Neutrophil (primary cell): ENCODE measurements around the gene C1orf198.

ENCODE experiments used
- H3K27ac ChIP-seq: fragments of 200-600 bp; sonication (generic); 2 replicates; pipeline ENCODE4 v1.5.1; 2016; ENCODE audit warnings: mild to moderate bottlenecking, moderate library complexity
- H3K27me3 ChIP-seq: fragments of 200-600 bp; sonication (generic); 2 replicates; pipeline ENCODE4 v1.6.0; 2016; ENCODE audit warnings: mild to moderate bottlenecking
- H3K36me3 ChIP-seq: fragments of 200-600 bp; sonication (generic); 2 replicates; pipeline ENCODE4 v1.5.1; 2017
- H3K4me1 ChIP-seq, 2 experiments: fragments of 200-600 bp in 1 of 2; sonication (generic) in 1 of 2; 1 replicate in 1 of 2; 2 replicates in 1 of 2; pipeline versions ENCODE4 v1.5.1 to v1.6.1; 2013 to 2016; ENCODE audit warnings: low read depth in 1 of 2, low read length in 1 of 2, mild to moderate bottlenecking in 1 of 2, moderate library complexity in 1 of 2; ENCODE audit not compliant: control insufficient read depth in 1 of 2, insufficient read depth in 1 of 2
- H3K4me3 ChIP-seq, 2 experiments: fragments of 200-600 bp in 1 of 2; sonication (generic) in 1 of 2; 1 replicate in 1 of 2; 2 replicates in 1 of 2; pipeline ENCODE4 v1.5.1; 2013 to 2016; ENCODE audit warnings: low read depth in 1 of 2, low read length in 1 of 2, mild to moderate bottlenecking in 1 of 2, moderate library complexity in 1 of 2
- H3K9me3 ChIP-seq: fragments of 200-600 bp; sonication (generic); 2 replicates; pipeline ENCODE4 v1.5.1; 2016
- CTCF ChIP-seq: fragments of 200-600 bp; sonication (generic); IDR thresholded peaks from 2 replicates; pipeline ENCODE4 v1.5.1; 2016; ENCODE audit warnings: antibody characterized with exemption

The C1orf198 gene

GRCh38 chr1:230812568-230812967 lies 55.8 kb downstream of the C1orf198 start:
- TF ChIP-seq CTCF = no peak
- no peaks in the 10 kb centered on the region for H3K4me1 ChIP-seq
- no peaks in the 10 kb centered on the region for H3K9me3 ChIP-seq
- H3K27ac ChIP-seq = no peak overlapping the region
- H3K4me3 ChIP-seq = no peak overlapping the region
- no peaks in the 10 kb centered on the region for H3K36me3 ChIP-seq
- H3K27me3 ChIP-seq = peaks cover 13% of the 10 kb centered on the region

- Histone ChIP-seq H3K4me3 (no peak overlapping the region), H3K27ac (no peak overlapping the region), H3K27me3 (no peaks in the 10 kb centered on the region), H3K4me1 (no peaks in the 10 kb centered on the region), H3K36me3 (no peaks in the 10 kb centered on the region), H3K9me3 (no peaks in the 10 kb centered on the region)
- TF ChIP-seq CTCF = no peak
These were observed 58.9 kb downstream of the C1orf198 start for GRCh38 chr1:230809256-230809990.

GRCh38 chr1:230808281-230808872 lies 59.9 kb downstream of the C1orf198 start:
- Histone ChIP-seq H3K9me3 (no peaks in the 10 kb centered on the region), H3K4me1 (no peaks in the 10 kb centered on the region), H3K4me3 (no peak overlapping the region), H3K36me3 (no peaks in the 10 kb centered on the region), H3K27ac (no peak overlapping the region), H3K27me3 (no peaks in the 10 kb centered on the region)
- no peak for TF ChIP-seq CTCF

- no peak overlapping the region for H3K27ac ChIP-seq
- no peak for TF ChIP-seq CTCF
- no peaks in the 10 kb centered on the region for H3K9me3 ChIP-seq
- H3K4me3 ChIP-seq = no peak overlapping the region
- H3K27me3 ChIP-seq = no peaks in the 10 kb centered on the region
- H3K36me3 ChIP-seq = no peaks in the 10 kb centered on the region
- no peaks in the 10 kb centered on the region for H3K4me1 ChIP-seq
These were observed 60.6 kb downstream of the C1orf198 start for GRCh38 chr1:230807561-230808280.

- no peak for TF ChIP-seq CTCF
- no peaks in the 10 kb centered on the region for H3K9me3 ChIP-seq
- no peak overlapping the region for H3K27ac ChIP-seq
- no peak overlapping the region for H3K4me3 ChIP-seq
- no peaks in the 10 kb centered on the region for H3K4me1 ChIP-seq
- no peaks in the 10 kb centered on the region for H3K27me3 ChIP-seq
- H3K36me3 ChIP-seq = no peaks in the 10 kb centered on the region
These were observed 61.3 kb downstream of the C1orf198 start for GRCh38 chr1:230807029-230807428.
